Testis (tissue), 2 donors: Measurements from ENCODE around the gene ERI3.

Experiments
- POLR2A ChIP-seq: fragments of 450-650 bp; IDR thresholded peaks from one replicate; pipeline ENCODE4 v1.6.1; 2017; ENCODE audit warnings: antibody characterized with exemption, mild to moderate bottlenecking, moderate library complexity
- TF ChIP-seq, protein P1 (sequence below), 3 experiments: fragments of 450-650 bp in 2 of 3; fragments of 200-600 bp in 1 of 3; sonication (generic) in 1 of 3; IDR thresholded peaks; one replicate each; pipeline ENCODE4 v1.5.1; 2016 to 2019; ENCODE audit warnings: antibody characterized with exemption in 3 of 3, mild to moderate bottlenecking in 2 of 3, moderate library complexity in 1 of 3

DNA sequence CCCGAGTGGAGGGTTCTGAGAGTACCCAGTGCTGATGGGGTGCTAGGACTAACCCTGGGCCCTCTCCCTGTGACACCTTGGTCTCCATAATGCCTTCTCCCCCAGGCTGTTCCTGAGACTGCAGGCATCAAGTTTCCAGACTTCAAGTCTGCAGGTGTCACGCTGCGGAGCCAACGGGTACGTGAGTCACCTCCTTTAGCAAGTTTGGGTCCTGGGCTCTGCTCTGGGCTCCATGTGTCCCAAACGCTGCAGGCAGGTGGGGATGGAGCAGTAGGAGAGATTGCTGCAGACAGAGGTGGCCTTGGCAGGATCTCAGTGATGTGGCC, 135.8 kb downstream of the ERI3 start:
- TF ChIP-seq, protein P1, sequence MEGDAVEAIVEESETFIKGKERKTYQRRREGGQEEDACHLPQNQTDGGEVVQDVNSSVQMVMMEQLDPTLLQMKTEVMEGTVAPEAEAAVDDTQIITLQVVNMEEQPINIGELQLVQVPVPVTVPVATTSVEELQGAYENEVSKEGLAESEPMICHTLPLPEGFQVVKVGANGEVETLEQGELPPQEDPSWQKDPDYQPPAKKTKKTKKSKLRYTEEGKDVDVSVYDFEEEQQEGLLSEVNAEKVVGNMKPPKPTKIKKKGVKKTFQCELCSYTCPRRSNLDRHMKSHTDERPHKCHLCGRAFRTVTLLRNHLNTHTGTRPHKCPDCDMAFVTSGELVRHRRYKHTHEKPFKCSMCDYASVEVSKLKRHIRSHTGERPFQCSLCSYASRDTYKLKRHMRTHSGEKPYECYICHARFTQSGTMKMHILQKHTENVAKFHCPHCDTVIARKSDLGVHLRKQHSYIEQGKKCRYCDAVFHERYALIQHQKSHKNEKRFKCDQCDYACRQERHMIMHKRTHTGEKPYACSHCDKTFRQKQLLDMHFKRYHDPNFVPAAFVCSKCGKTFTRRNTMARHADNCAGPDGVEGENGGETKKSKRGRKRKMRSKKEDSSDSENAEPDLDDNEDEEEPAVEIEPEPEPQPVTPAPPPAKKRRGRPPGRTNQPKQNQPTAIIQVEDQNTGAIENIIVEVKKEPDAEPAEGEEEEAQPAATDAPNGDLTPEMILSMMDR (IDR thresholded peaks at IDR 0.05), result no peak
- no peak for TF ChIP-seq POLR2A
